Nephron progenitor cell (in vitro differentiated cells): ENCODE data around the gene YTHDF1.

Source experiments
- DNase-seq: peaks from one replicate; pipeline ENCODE4 v3.0.0; 2021
- H3K27ac Mint-ChIP-seq: 2 replicates; pipeline ENCODE4 v1.8.0; 2021; ENCODE audit warnings: mild to moderate bottlenecking, moderate library complexity, mixed read lengths
- H3K27me3 Mint-ChIP-seq: 2 replicates; pipeline ENCODE4 v1.8.0; 2021; ENCODE audit warnings: mild to moderate bottlenecking, low read depth, mixed read lengths; ENCODE audit not compliant: poor library complexity
- H3K36me3 Mint-ChIP-seq: 2 replicates; pipeline ENCODE4 v1.8.0; 2021; ENCODE audit warnings: low read depth, mixed read lengths
- H3K4me1 Mint-ChIP-seq: 2 replicates; pipeline ENCODE4 v1.8.0; 2021; ENCODE audit warnings: mixed read lengths
- H3K4me3 Mint-ChIP-seq: 2 replicates; pipeline ENCODE4 v1.8.0; 2021; ENCODE audit warnings: mild to moderate bottlenecking, moderate library complexity, mixed read lengths
- H3K9me3 Mint-ChIP-seq: 2 replicates; pipeline ENCODE4 v1.8.0; 2021; ENCODE audit warnings: mild to moderate bottlenecking, moderate library complexity, mixed read lengths
- TF ChIP-seq, protein P1 (sequence below): fragments of 200-600 bp; sonication (generic); IDR thresholded peaks from 2 replicates; pipeline ENCODE4 v1.5.0; 2021; ENCODE audit warnings: antibody characterized with exemption

YTHDF1 gene

GRCh38 chr20:63261060-63261794 lies 45.3 kb upstream of the YTHDF1 start:
- Mint-ChIP-seq H3K4me3 (peak overlapping the region; percentile 62), H3K4me1 (peaks cover 87% of the 10 kb centered on the region), H3K36me3 (peaks cover 6% of the 10 kb centered on the region), H3K27me3 (peaks cover 12% of the 10 kb centered on the region), H3K9me3 (peaks cover 5% of the 10 kb centered on the region), H3K27ac (peak overlapping the region; percentile 91)
- TF ChIP-seq, protein P1, sequence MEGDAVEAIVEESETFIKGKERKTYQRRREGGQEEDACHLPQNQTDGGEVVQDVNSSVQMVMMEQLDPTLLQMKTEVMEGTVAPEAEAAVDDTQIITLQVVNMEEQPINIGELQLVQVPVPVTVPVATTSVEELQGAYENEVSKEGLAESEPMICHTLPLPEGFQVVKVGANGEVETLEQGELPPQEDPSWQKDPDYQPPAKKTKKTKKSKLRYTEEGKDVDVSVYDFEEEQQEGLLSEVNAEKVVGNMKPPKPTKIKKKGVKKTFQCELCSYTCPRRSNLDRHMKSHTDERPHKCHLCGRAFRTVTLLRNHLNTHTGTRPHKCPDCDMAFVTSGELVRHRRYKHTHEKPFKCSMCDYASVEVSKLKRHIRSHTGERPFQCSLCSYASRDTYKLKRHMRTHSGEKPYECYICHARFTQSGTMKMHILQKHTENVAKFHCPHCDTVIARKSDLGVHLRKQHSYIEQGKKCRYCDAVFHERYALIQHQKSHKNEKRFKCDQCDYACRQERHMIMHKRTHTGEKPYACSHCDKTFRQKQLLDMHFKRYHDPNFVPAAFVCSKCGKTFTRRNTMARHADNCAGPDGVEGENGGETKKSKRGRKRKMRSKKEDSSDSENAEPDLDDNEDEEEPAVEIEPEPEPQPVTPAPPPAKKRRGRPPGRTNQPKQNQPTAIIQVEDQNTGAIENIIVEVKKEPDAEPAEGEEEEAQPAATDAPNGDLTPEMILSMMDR, result no peak
- DNase-seq, result peak; percentile 59

DNA sequence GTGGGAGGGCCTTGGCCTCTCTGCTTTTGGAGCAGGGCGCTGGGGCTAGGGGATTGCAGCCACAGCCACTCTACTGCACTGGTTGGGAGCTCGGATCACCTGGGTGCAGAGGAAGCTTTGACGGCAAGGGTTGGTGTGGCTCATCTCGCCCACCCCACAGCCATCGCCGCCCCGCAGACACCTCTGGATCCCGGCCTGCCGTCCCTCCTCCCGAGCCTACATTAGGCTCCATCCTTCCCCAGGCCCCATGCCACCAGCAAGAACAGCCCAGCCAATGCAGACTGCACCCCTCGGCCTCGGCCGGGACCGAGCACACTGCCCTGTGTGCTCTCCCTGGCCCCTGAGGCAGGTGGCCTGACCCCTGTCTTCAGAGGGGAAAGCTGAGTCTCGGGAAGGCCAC lies 44.6 kb upstream of the YTHDF1 start:
- Mint-ChIP-seq H3K36me3 (peaks cover 6% of the 10 kb centered on the region), H3K4me3 (no peak overlapping the region), H3K27me3 (peaks cover 19% of the 10 kb centered on the region), H3K4me1 (peaks cover 87% of the 10 kb centered on the region), H3K27ac (no peak overlapping the region), H3K9me3 (peaks cover 5% of the 10 kb centered on the region)
- no peak for DNase-seq
- TF ChIP-seq, protein P1, result no peak

DNA sequence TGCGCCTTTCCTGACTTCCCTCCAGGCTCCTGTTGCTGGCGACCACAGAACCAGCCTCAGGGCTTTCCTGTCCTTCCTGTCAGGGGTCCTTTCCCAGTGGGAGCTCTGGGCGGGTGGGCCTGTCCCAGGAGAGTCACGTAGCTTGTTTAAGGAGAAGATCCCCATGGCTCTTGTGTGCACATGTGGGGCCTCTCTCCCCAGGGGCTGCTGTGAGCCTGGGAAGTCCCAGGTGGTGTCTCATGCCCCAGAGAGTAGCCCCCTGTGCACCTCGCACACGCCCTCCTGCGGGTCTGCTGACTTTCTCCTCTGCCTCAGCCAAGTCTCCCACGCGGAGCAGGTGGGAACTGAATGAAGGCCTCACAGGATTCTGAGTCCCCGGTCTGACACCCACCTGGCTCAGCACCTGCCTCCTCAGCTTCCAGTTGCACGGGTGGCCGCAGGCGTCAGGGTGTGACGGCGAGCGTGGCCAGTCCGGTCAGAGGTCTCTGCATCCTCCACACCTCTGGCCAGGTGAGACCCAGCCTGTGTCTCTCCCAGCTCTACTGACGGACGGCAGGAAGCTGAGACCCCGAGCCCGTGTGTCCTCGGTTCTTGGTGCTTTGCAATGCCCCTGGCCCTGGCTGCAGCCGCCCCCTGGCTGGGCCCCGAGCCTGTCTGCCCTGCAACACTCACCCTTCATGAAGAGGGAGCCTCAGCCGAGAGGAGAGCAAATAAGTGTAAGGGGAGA lies 44.0 kb upstream of the YTHDF1 start:
- H3K9me3 Mint-ChIP-seq, result peaks cover 5% of the 10 kb centered on the region
- peaks cover 25% of the 10 kb centered on the region for H3K27me3 Mint-ChIP-seq
- peaks cover 6% of the 10 kb centered on the region for H3K36me3 Mint-ChIP-seq
- H3K4me1 Mint-ChIP-seq, result peaks cover 90% of the 10 kb centered on the region
- no peak for DNase-seq
- H3K4me3 Mint-ChIP-seq, result no peak overlapping the region
- H3K27ac Mint-ChIP-seq, result no peak overlapping the region
- TF ChIP-seq, protein P1, result no peak

GRCh38 chr20:63258781-63259180 lies 42.9 kb upstream of the YTHDF1 start:
- Mint-ChIP-seq H3K27ac (no peak overlapping the region), H3K4me1 (peaks cover 83% of the 10 kb centered on the region), H3K4me3 (no peak overlapping the region), H3K27me3 (peaks cover 31% of the 10 kb centered on the region), H3K9me3 (peaks cover 5% of the 10 kb centered on the region), H3K36me3 (peaks cover 6% of the 10 kb centered on the region)
- TF ChIP-seq, protein P1, result no peak
- no peak for DNase-seq

DNA sequence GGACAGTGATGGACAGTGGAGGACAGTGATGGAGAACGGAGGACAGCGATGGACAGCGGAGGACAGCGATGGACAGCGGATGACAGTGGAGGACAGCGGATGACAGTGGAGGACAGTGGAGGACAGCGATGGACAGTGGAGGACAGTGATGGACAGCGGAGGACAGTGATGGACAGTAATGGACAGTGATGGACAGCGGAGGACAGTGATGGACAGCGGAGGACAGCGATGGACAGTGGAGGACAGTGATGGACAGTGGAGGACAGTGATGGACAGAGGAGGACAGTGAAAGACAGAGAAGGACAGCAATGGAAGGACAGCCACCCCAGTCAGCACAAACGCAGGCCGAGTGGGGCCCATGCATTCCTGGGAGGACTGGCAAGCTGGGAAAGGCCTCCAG lies 41.7 kb upstream of the YTHDF1 start:
- Mint-ChIP-seq H3K9me3 (peaks cover 5% of the 10 kb centered on the region), H3K4me1 (peaks cover 81% of the 10 kb centered on the region), H3K27ac (no peak overlapping the region), H3K36me3 (peaks cover 6% of the 10 kb centered on the region), H3K27me3 (peaks cover 43% of the 10 kb centered on the region), H3K4me3 (no peak overlapping the region)
- TF ChIP-seq, protein P1, result no peak
- DNase-seq, result no peak
